ENCODE results near the gene AMFR.

Gene AMFR

GRCh38 chr16:56329887-56330286 lies 95.5 kb downstream of the AMFR start:
- no peak for DNase-seq

- DNase-seq = no peak
These were observed 96.9 kb downstream of the AMFR start for GRCh38 chr16:56328276-56329022.

- DNase-seq = no peak
These were observed 97.5 kb downstream of the AMFR start for GRCh38 chr16:56327929-56328258.

GRCh38 chr16:56327071-56327928 lies 98.0 kb downstream of the AMFR start:
- DNase-seq = no peak

GRCh38 chr16:56325956-56326355 lies 99.4 kb downstream of the AMFR start:
- no peak for DNase-seq

GRCh38 chr16:56324406-56324805 lies 100.9 kb downstream of the AMFR start:
- no peak for DNase-seq

GRCh38 chr16:56321571-56321970 lies 103.8 kb downstream of the AMFR start:
- DNase-seq = no peak

GRCh38 chr16:56320811-56321558 lies 104.4 kb downstream of the AMFR start:
- no peak for DNase-seq

GRCh38 chr16:56320056-56320455 lies 105.3 kb downstream of the AMFR start:
- no peak for DNase-seq

- no peak for DNase-seq
These were observed 106.0 kb downstream of the AMFR start for GRCh38 chr16:56319376-56319775.

GRCh38 chr16:56318827-56319140 lies 106.6 kb downstream of the AMFR start:
- DNase-seq = no peak

- peak; percentile 81 to 85 for DNase-seq
These were observed 107.1 kb downstream of the AMFR start for GRCh38 chr16:56317998-56318826.

GRCh38 chr16:56316545-56316944 lies 108.8 kb downstream of the AMFR start:
- no peak for DNase-seq

GRCh38 chr16:56315955-56316354 lies 109.4 kb downstream of the AMFR start:
- DNase-seq = no peak

- no peak for DNase-seq
These were observed 111.0 kb downstream of the AMFR start for GRCh38 chr16:56314244-56314850.

GRCh38 chr16:56312556-56312955 lies 112.8 kb downstream of the AMFR start:
- DNase-seq = no peak

GRCh38 chr16:56312028-56312300 lies 113.4 kb downstream of the AMFR start:
- no peak for DNase-seq
